Measurements from ENCODE around the gene MYT1.
A peak's percentile ranks its signal among the peaks of the same experiment; 100 is the strongest.
"Not testable (repeated sequence)": the region's sequence is repeated elsewhere in the genome, so short reads cannot be mapped to it uniquely, and the experiment has no call there.

MYT1 gene

DNA sequence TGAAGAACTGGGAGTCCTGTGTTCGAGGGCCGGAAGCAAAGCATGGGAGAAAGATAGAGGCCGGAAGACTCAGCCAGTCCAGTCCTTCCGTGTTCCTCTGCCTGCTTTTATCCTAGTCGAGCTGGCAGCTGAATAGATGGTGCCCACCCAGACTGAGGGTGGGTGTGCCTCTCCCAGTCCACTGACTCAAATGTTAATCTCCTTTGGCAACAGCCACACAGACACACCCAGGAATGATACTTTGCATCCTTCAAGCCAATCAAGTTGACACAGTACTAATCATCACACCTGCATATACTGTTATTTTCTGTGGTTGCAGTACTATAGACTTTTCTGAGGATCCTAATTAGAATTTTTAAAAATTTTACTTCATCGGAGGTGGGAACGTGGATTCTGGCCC lies 112.6 kb downstream of the MYT1 start:
- no peak for DNase-seq (ENCODE audit: low read depth)

DNA sequence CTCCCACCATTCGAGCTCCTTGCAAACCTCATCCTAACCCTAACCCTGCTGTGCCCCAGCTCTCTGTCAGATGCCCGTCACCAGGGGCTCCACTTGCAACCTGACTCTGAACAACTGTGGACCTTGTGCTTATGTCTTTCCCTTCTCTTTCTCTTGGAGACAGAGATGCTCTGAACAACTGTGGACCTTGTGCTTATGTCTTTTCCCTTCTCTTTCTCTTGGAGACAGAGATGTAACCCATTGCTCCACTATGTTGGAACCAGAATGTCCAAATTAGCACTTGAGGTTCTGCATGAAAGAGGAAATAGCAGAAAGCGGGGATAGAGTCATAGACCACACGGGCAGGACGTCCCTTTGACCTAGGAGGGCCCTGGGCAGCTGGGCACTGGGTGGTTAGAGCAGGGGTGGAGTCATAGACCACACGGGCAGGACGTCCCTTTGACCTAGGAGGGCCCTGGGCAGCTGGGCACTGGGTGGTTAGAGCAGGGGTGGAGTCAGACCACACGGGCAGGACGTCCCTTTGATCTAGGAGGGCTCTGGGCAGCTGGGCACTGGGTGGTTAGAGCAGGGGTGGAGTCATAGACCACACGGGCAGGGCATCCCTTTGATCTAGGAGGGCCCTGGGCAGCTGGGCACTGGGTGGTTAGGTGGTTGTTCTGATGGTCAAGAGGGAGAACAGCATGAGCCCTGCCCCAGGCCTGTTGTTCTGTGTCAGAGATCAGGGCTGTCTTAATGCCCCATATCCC lies 113.5 kb downstream of the MYT1 start:
- DNase-seq (ENCODE audit: low read depth), result no peak

GRCh38 chr20:64278317-64278681 lies 114.0 kb downstream of the MYT1 start:
- DNase-seq (ENCODE audit: low read depth), result no peak

GRCh38 chr20:64279826-64280459 lies 115.7 kb downstream of the MYT1 start:
- DNase-seq (ENCODE audit: low read depth), result no peak

GRCh38 chr20:64280460-64280843 lies 116.2 kb downstream of the MYT1 start:
- no peak for DNase-seq (ENCODE audit: low read depth)

DNA sequence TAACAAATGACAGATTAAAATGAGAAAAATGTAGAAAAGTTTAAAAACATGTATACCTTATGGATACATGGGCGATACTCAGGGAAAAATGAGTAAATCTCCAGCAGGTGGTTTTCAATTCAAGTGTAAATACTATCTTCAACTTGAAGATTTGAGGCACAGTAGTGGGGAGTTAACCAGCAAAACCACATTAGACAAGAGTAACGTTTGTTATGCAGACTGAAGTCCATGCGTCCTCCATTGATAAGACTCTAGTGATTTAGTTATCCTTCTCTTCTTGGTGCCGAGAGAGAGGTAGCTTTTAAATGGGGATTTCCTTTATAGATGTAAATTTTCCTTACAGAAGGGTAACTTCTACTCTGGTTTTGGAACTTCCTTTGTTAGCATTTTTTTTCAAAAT lies 119.4 kb downstream of the MYT1 start:
- DNase-seq (ENCODE audit: low read depth), result no peak

- DNase-seq (ENCODE audit: low read depth), result peak; percentile 57
Measured at GRCh38 chr20:64285579-64286446, 121.6 kb downstream of the MYT1 start.

DNA sequence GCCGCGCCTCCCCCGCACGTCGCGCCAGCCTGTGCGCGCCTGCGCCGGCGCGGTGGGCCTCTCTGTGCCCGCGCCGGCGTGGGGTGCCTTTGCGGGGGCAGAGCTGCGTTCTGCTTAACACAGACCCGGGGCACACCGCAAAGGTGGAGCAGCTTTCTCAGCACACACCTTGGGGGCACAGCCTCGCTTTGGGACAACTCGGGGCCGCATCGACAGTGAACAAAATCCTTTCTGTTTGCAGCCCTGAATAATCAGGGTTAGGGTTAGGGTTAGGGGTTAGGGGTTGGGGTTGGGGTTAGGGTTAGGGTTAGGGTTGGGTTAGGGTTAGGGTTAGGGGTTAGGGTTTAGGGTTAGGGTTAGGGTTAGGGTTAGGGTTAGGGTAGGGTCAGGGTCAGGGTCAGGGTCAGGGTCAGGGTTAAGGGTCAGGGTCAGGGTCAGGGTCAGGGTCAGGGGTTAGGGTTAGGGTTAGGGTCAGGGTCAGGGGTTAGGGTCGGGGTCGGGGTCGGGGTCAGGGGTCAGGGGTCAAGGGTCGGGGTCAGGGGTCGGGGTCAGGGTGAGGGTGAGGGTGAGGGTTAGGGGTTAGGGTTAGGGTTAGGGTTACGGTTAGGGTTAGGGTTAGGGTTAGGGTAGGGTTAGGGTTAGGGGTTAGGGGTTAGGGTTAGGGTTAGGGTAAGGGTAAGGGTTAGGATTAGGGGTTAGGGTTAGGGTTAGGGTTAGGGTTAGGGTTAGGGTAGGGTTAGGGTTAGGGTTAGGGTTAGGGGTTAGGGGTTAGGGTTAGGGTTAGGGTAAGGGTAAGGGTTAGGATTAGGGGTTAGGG lies 122.4 kb downstream of the MYT1 start:
- DNase-seq (ENCODE audit: low read depth), result not testable (repeated sequence)

DNA sequence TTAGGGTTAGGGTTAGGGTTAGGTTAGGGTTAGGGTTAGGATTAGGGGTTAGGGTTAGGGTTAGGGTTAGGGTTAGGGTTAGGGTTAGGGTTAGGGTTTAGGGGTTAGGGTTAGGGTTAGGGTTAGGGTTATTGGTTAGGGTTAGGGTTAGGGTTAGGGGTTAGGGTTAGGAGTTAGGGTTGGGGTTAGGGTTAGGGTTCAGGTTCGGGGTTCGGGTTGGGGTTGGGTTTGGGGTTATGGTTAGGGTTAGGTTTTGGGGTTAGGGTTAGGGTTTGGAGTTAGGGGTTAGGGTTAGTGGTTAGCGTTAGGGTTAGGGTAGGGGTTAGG lies 123.0 kb downstream of the MYT1 start:
- not testable (repeated sequence) for DNase-seq (ENCODE audit: low read depth)
